HCT116 (cell line): ENCODE measurements around the gene DPH3.

ENCODE experiments used
- CBX3 ChIP-seq: IDR thresholded peaks from 2 replicates; pipeline ENCODE4 v1.6.1; 2012; ENCODE audit warnings: low read depth
- EZH2 ChIP-seq: fragments of 200-600 bp; sonication (generic); IDR thresholded peaks from 2 replicates; pipeline ENCODE4 v1.6.1; 2017; ENCODE audit warnings: antibody characterized with exemption, mixed run types
- POLR2A ChIP-seq: IDR thresholded peaks from 2 replicates; pipeline ENCODE4 v1.7.0; 2011; ENCODE audit warnings: borderline replicate concordance; ENCODE audit not compliant: insufficient read depth, insufficient read length; ENCODE audit errors: extremely low read depth
- POLR2AphosphoS5 ChIP-seq: IDR thresholded peaks from 2 replicates; pipeline ENCODE4 v1.6.1; 2011; ENCODE audit warnings: mild to moderate bottlenecking, low read depth, low read length, moderate library complexity
- YY1 ChIP-seq: IDR thresholded peaks from 2 replicates; pipeline ENCODE4 v1.6.1; 2011; ENCODE audit warnings: low read length, low read depth, moderate library complexity, mild to moderate bottlenecking; ENCODE audit not compliant: insufficient replicate concordance; ENCODE audit errors: extremely low read depth
- ZNF274 ChIP-seq: fragments of 200-500 bp; sonication (Bioruptor generic); IDR thresholded peaks from 2 replicates; pipeline ENCODE4 v1.6.1; 2014; ENCODE audit warnings: mild to moderate bottlenecking, low read depth, low read length, inconsistent platforms
- TF ChIP-seq, protein P1 (sequence below), 3 experiments: fragments of 200-600 bp in 1 of 3; sonication (generic) in 1 of 3; IDR thresholded peaks in 2 of 3; conservative IDR thresholded peaks in 1 of 3; 2 replicates each; pipeline ENCODE4 v1.5.1; 2012 to 2017; ENCODE audit warnings: low read depth in 2 of 3, low read length in 2 of 3, antibody characterized with exemption in 1 of 3, borderline replicate concordance in 1 of 3, control low read depth in 1 of 3, mild to moderate bottlenecking in 1 of 3, mixed read lengths in 1 of 3, mixed run types in 1 of 3, moderate library complexity in 1 of 3; ENCODE audit not compliant: insufficient read depth in 1 of 3

- TF ChIP-seq POLR2A (no peak), YY1 (no peak), EZH2 (no peak), POLR2AphosphoS5 (no peak), ZNF274 (no peak), CBX3 (no peak)
- TF ChIP-seq, protein P1, sequence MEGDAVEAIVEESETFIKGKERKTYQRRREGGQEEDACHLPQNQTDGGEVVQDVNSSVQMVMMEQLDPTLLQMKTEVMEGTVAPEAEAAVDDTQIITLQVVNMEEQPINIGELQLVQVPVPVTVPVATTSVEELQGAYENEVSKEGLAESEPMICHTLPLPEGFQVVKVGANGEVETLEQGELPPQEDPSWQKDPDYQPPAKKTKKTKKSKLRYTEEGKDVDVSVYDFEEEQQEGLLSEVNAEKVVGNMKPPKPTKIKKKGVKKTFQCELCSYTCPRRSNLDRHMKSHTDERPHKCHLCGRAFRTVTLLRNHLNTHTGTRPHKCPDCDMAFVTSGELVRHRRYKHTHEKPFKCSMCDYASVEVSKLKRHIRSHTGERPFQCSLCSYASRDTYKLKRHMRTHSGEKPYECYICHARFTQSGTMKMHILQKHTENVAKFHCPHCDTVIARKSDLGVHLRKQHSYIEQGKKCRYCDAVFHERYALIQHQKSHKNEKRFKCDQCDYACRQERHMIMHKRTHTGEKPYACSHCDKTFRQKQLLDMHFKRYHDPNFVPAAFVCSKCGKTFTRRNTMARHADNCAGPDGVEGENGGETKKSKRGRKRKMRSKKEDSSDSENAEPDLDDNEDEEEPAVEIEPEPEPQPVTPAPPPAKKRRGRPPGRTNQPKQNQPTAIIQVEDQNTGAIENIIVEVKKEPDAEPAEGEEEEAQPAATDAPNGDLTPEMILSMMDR (IDR thresholded peaks at IDR 0.05 in 2 of 3, conservative IDR thresholded peaks at IDR 0.05 in 1 of 3; ENCODE audit: borderline replicate concordance in 1 of 3, insufficient read depth in 1 of 3, low read depth in 2 of 3, low read length in 2 of 3): no peak
Measured at GRCh38 chr3:16257309-16257708, 7.4 kb downstream of the DPH3 start.
